HepG2 (cell line): ENCODE data around the gene GRK5. TPM values are rescaled to one million over a fixed set of nuclear protein-coding genes. Genes with fewer than 3 reads are reported as not detected.
A peak's percentile ranks its signal among the peaks of the same experiment; 100 is the strongest.

Source experiments
- AFF4 ChIP-seq: sonication (generic); formaldehyde crosslinking; IDR thresholded peaks from 2 replicates; pipeline ENCODE4 v1.4.0; 2020; ENCODE audit warnings: missing genetic modification reagents
- ATAD3A ChIP-seq: sonication (generic); formaldehyde crosslinking; IDR thresholded peaks from 2 replicates; pipeline ENCODE4 v1.4.0; 2020; ENCODE audit warnings: missing genetic modification reagents
- ATF7 ChIP-seq, 2 experiments: fragments of 450-650 bp in 1 of 2; sonication (generic) in 1 of 2; formaldehyde crosslinking in 1 of 2; IDR thresholded peaks; 2 replicates each; pipeline versions ENCODE4 v1.4.0 to v1.6.1; 2016 to 2020; ENCODE audit warnings: antibody characterized with exemption in 1 of 2, mild to moderate bottlenecking in 1 of 2, missing genetic modification reagents in 1 of 2
- BCL6 ChIP-seq: IDR thresholded peaks from 2 replicates; pipeline ENCODE4 v1.6.1; 2016; ENCODE audit warnings: missing genetic modification reagents, missing compliant biosample characterization
- BCLAF1 ChIP-seq: fragments of 450-650 bp; IDR thresholded peaks from 2 replicates; pipeline ENCODE4 v1.6.1; 2017; ENCODE audit warnings: mild to moderate bottlenecking
- CCAR2 ChIP-seq: fragments of 200-400 bp; formaldehyde crosslinking; optimal IDR thresholded peaks from 2 replicates; pipeline ENCODE3; 2018; ENCODE audit warnings: low read depth, mild to moderate bottlenecking, low read length, moderate library complexity
- CHD2 ChIP-seq: IDR thresholded peaks from 2 replicates; pipeline ENCODE4 v1.6.1; 2011; ENCODE audit warnings: low read depth, low read length, improper control_type of control experiment
- DRAP1 ChIP-seq: IDR thresholded peaks from 2 replicates; pipeline ENCODE4 v1.6.1; 2016; ENCODE audit warnings: missing genetic modification reagents, missing compliant biosample characterization
- IKZF1 ChIP-seq: fragments of 450-650 bp; IDR thresholded peaks from 2 replicates; pipeline ENCODE4 v1.7.1; 2016
- NCOA5 ChIP-seq: sonication (generic); formaldehyde crosslinking; IDR thresholded peaks from 2 replicates; pipeline ENCODE4 v1.4.0; 2020; ENCODE audit warnings: missing genetic modification reagents
- NFE2L1 ChIP-seq: sonication (generic); formaldehyde crosslinking; IDR thresholded peaks from 2 replicates; pipeline ENCODE4 v1.4.0; 2020; ENCODE audit warnings: missing genetic modification reagents, mild to moderate bottlenecking, borderline replicate concordance
- NR2F2 ChIP-seq: IDR thresholded peaks from 2 replicates; pipeline ENCODE4 v1.6.1; 2012; ENCODE audit warnings: low read depth, inconsistent platforms, borderline replicate concordance
- ONECUT2 ChIP-seq: sonication (generic); formaldehyde crosslinking; IDR thresholded peaks from 2 replicates; pipeline ENCODE4 v1.4.0; 2020; ENCODE audit warnings: missing genetic modification reagents
- RFX3 ChIP-seq: IDR thresholded peaks from 2 replicates; pipeline ENCODE4 v1.6.1; 2016; ENCODE audit warnings: missing biosample characterization, missing genetic modification reagents
- TCF7 ChIP-seq: sonication (generic); IDR thresholded peaks from 2 replicates; pipeline ENCODE4 v1.6.1; 2016; ENCODE audit warnings: antibody characterized with exemption, low read depth
- UBTF ChIP-seq: sonication (generic); formaldehyde crosslinking; IDR thresholded peaks from 2 replicates; pipeline ENCODE4 v1.4.0; 2020; ENCODE audit warnings: mild to moderate bottlenecking, missing genetic modification reagents
- ZBTB37 ChIP-seq: sonication (generic); formaldehyde crosslinking; IDR thresholded peaks from 2 replicates; pipeline ENCODE4 v1.4.0; 2020; ENCODE audit warnings: mild to moderate bottlenecking, missing genetic modification reagents
- ZKSCAN8 ChIP-seq: IDR thresholded peaks from 2 replicates; pipeline ENCODE4 v1.6.1; 2016; ENCODE audit warnings: borderline replicate concordance, missing genetic modification reagents, missing compliant biosample characterization
- ZNF282 ChIP-seq: fragments of 450-650 bp; IDR thresholded peaks from 2 replicates; pipeline ENCODE4 v1.6.1; 2018; ENCODE audit not compliant: partially characterized antibody
- ZNF557 ChIP-seq: sonication (generic); formaldehyde crosslinking; IDR thresholded peaks from 2 replicates; pipeline ENCODE4 v1.4.0; 2020; ENCODE audit warnings: missing genetic modification reagents
- polyA plus RNA-seq, 8 experiments: library from polyadenylated mRNA; depleted of rRNA in 3 of 8; stranded (reverse) in 7 of 8; unstranded in 1 of 8; fragments of >200 nt; fragmentation: Illumina TruSeq in 4 of 8; extraction: Trizol in 4 of 8; gene quantifications; 2 replicates each; pipeline versions ENCODE4 v1.2.1 to v1.2.3, GENCODE V29; 2011 to 2016; ENCODE audit warnings: low read depth in 4 of 8, missing spikeins in 1 of 8, mixed read lengths in 1 of 8; ENCODE audit not compliant: insufficient read depth in 1 of 8
- total RNA-seq, 5 experiments: library from RNA; depleted of rRNA; stranded (reverse); fragments of >200 nt; fragmentation: Illumina TruSeq; extraction: Trizol; gene quantifications; 2 replicates each; pipeline ENCODE4 v1.2.3, GENCODE V29; 2016; ENCODE audit warnings: low read depth in 1 of 5

GRK5 gene
- total and polyA plus RNA-seq, 2 of the 13 experiments (the other 11 are each of a cell fraction or from before 2014, with no cell fraction given), result 10.4 to 12.6 TPM

GRCh38 chr10:119270762-119271366 is 63.5 kb downstream of the GRK5 start (continued):
- TF ChIP-seq UBTF (CRISPR knock-in tag) (peak; percentile 59; the same call in 1 of the 2 replicates), NR2F2 (no peak), ATF7 (IDR thresholded peaks at IDR 0.05) (no peak), ATF7 (CRISPR knock-in tag; IDR thresholded peaks at IDR 0.05) (no peak), BCLAF1 (no peak), CHD2 (no peak), ONECUT2 (CRISPR knock-in tag) (no peak), ATAD3A (no peak), RFX3 (CRISPR knock-in tag) (no peak), IKZF1 (no peak), ZNF282 (no peak), AFF4 (CRISPR knock-in tag) (no peak; the same call in 1 of the 2 replicates), ZNF557 (CRISPR knock-in tag) (no peak), ZKSCAN8 (CRISPR knock-in tag) (0 out of 2 replicates have a peak, but pooled peaks have one; percentile 39), ZBTB37 (CRISPR knock-in tag) (no peak), DRAP1 (CRISPR knock-in tag) (no peak), CCAR2 (no peak), TCF7 (peak; percentile 14; the same call in 1 of the 2 replicates), BCL6 (CRISPR knock-in tag) (peak; percentile 10; the same call in 1 of the 2 replicates), NCOA5 (no peak), NFE2L1 (no peak)
